Superior temporal gyrus (tissue), 1 donor: ENCODE results near the gene FCHSD2.

Experiments used
- DNase-seq: peaks from one replicate; pipeline ENCODE4 v3.0.0-alpha.2; 2016; ENCODE audit errors: extremely low spot score

FCHSD2 gene

GRCh38 chr11:73142128-73142377, at the start of gene FCHSD2:
Gene FCHSD2 (minus strand): TSS chr11:73142318. CDS start chr11:73141877, 441 bp downstream.
- DNase-seq = no peak

GRCh38 chr11:73191151-73191550, 49.0 kb upstream of the FCHSD2 start:
- DNase-seq = no peak

- DNase-seq = no peak
These were observed 48.4 kb upstream of the FCHSD2 start for GRCh38 chr11:73190557-73190885.

- no peak for DNase-seq
These were observed 47.8 kb upstream of the FCHSD2 start for GRCh38 chr11:73189723-73190556.

GRCh38 chr11:73189315-73189714, 47.2 kb upstream of the FCHSD2 start:
- DNase-seq = no peak

GRCh38 chr11:73188301-73188700, 46.2 kb upstream of the FCHSD2 start:
- no peak for DNase-seq

- DNase-seq = no peak
These were observed 45.7 kb upstream of the FCHSD2 start for GRCh38 chr11:73187854-73188253.

- DNase-seq = no peak
These were observed 44.8 kb upstream of the FCHSD2 start for GRCh38 chr11:73186886-73187285.

GRCh38 chr11:73186294-73186850, 44.3 kb upstream of the FCHSD2 start:
- DNase-seq = no peak

- DNase-seq = no peak
These were observed 43.7 kb upstream of the FCHSD2 start for GRCh38 chr11:73185680-73186293.

GRCh38 chr11:73184953-73185671, 43.0 kb upstream of the FCHSD2 start:
- peak; percentile 40 for DNase-seq

- no peak for DNase-seq
These were observed 40.8 kb upstream of the FCHSD2 start for GRCh38 chr11:73182824-73183321.

GRCh38 chr11:73178681-73179080, 36.6 kb upstream of the FCHSD2 start:
- no peak for DNase-seq

GRCh38 chr11:73177778-73178539, 35.8 kb upstream of the FCHSD2 start:
- DNase-seq = peak; percentile 88

- no peak for DNase-seq
These were observed 35.3 kb upstream of the FCHSD2 start for GRCh38 chr11:73177380-73177777.

- no peak for DNase-seq
These were observed 34.7 kb upstream of the FCHSD2 start for GRCh38 chr11:73176874-73177155.

GRCh38 chr11:73176145-73176873, 34.2 kb upstream of the FCHSD2 start:
- no peak for DNase-seq

GRCh38 chr11:73175551-73176144, 33.5 kb upstream of the FCHSD2 start:
- DNase-seq = no peak

- no peak for DNase-seq
These were observed 32.3 kb upstream of the FCHSD2 start for GRCh38 chr11:73174495-73174791.

- no peak for DNase-seq
These were observed 31.8 kb upstream of the FCHSD2 start for GRCh38 chr11:73173755-73174494.
